ENCODE data around the gene ZSWIM8. TPM values are rescaled to one million over a fixed set of nuclear protein-coding genes. Genes with fewer than 3 reads are reported as not detected.

Gene ZSWIM8
- total RNA-seq, 6 experiments from 2014 or later: 47.2 to 62.6 (median 55.3) TPM

- H3K4me1 Mint-ChIP-seq (ENCODE audit: low read depth): peaks cover 19% of the 10 kb centered on the region
- DNase-seq: no peak
- no peaks in the 10 kb centered on the region for H3K9me3 Mint-ChIP-seq
- peaks cover 2% of the 10 kb centered on the region; the same call in 1 of the 2 replicates for H3K27me3 Mint-ChIP-seq (ENCODE audit: insufficient read depth)
- H3K27ac Mint-ChIP-seq: no peak overlapping the region
- H3K4me3 Mint-ChIP-seq: no peak overlapping the region
- H3K36me3 Mint-ChIP-seq (ENCODE audit: low read depth): peaks cover 20% of the 10 kb centered on the region
- TF ChIP-seq CTCF (IDR thresholded peaks at IDR 0.05): no peak
These were observed 22.1 kb downstream of the ZSWIM8 start for GRCh38 chr10:73807471-73807870.

- peaks cover 2% of the 10 kb centered on the region; the same call in 1 of the 2 replicates for H3K27me3 Mint-ChIP-seq (ENCODE audit: insufficient read depth)
- no peak overlapping the region for H3K4me3 Mint-ChIP-seq
- H3K27ac Mint-ChIP-seq: no peak overlapping the region
- H3K4me1 Mint-ChIP-seq (ENCODE audit: low read depth): peaks cover 22% of the 10 kb centered on the region
- peaks cover 20% of the 10 kb centered on the region for H3K36me3 Mint-ChIP-seq (ENCODE audit: low read depth)
- no peaks in the 10 kb centered on the region for H3K9me3 Mint-ChIP-seq
- no peak for TF ChIP-seq CTCF (IDR thresholded peaks at IDR 0.05)
- no peak for DNase-seq
These were observed 22.8 kb downstream of the ZSWIM8 start for GRCh38 chr10:73808021-73808815.

- no peak for DNase-seq
- no peak for TF ChIP-seq CTCF (IDR thresholded peaks at IDR 0.05)
- H3K27ac Mint-ChIP-seq: no peak overlapping the region
- H3K36me3 Mint-ChIP-seq (ENCODE audit: low read depth): peaks cover 20% of the 10 kb centered on the region
- H3K9me3 Mint-ChIP-seq: no peaks in the 10 kb centered on the region
- peak overlapping the region; percentile 90 for H3K4me3 Mint-ChIP-seq
- peaks cover 2% of the 10 kb centered on the region for H3K27me3 Mint-ChIP-seq (ENCODE audit: insufficient read depth)
- H3K4me1 Mint-ChIP-seq (ENCODE audit: low read depth): peaks cover 22% of the 10 kb centered on the region
These were observed 23.8 kb downstream of the ZSWIM8 start for GRCh38 chr10:73809061-73809818.

- Mint-ChIP-seq H3K4me1 (ENCODE audit: low read depth) (peaks cover 23% of the 10 kb centered on the region), H3K36me3 (ENCODE audit: low read depth) (peaks cover 20% of the 10 kb centered on the region), H3K27me3 (ENCODE audit: insufficient read depth) (peaks cover 2% of the 10 kb centered on the region), H3K9me3 (no peaks in the 10 kb centered on the region), H3K4me3 (peak overlapping the region; percentile 90), H3K27ac (peak overlapping the region; percentile 72)
- TF ChIP-seq CTCF (IDR thresholded peaks at IDR 0.05): no peak
- DNase-seq: no peak
These were observed 24.9 kb downstream of the ZSWIM8 start for GRCh38 chr10:73810358-73810734.

- TF ChIP-seq CTCF (IDR thresholded peaks at IDR 0.05): no peak
- Mint-ChIP-seq H3K27me3 (ENCODE audit: insufficient read depth) (peaks cover 2% of the 10 kb centered on the region), H3K4me3 (peak overlapping the region; percentile 90), H3K36me3 (ENCODE audit: low read depth) (peaks cover 14% of the 10 kb centered on the region), H3K27ac (peak overlapping the region; percentile 72), H3K4me1 (ENCODE audit: low read depth) (peaks cover 28% of the 10 kb centered on the region), H3K9me3 (no peaks in the 10 kb centered on the region)
- DNase-seq: no peak
These were observed 25.5 kb downstream of the ZSWIM8 start for GRCh38 chr10:73810735-73811465.

Measured in HFFc6 (cell line).